ENCODE data around the gene ATAD1. TPM values are rescaled to one million over a fixed set of nuclear protein-coding genes. Genes with fewer than 3 reads are reported as not detected.
A peak's percentile ranks its signal among the peaks of the same experiment; 100 is the strongest.
"Not testable (repeated sequence)": the region's sequence is repeated elsewhere in the genome, so short reads cannot be mapped to it uniquely, and the experiment has no call there.

The ATAD1 gene
- total RNA-seq, 1 donor from 2014 or later = 16.0 TPM

- no peak for DNase-seq (ENCODE audit: low read depth in 2 of 2)
Observed at GRCh38 chr10:87757685-87758084, 60.3 kb downstream of the ATAD1 start.

DNA sequence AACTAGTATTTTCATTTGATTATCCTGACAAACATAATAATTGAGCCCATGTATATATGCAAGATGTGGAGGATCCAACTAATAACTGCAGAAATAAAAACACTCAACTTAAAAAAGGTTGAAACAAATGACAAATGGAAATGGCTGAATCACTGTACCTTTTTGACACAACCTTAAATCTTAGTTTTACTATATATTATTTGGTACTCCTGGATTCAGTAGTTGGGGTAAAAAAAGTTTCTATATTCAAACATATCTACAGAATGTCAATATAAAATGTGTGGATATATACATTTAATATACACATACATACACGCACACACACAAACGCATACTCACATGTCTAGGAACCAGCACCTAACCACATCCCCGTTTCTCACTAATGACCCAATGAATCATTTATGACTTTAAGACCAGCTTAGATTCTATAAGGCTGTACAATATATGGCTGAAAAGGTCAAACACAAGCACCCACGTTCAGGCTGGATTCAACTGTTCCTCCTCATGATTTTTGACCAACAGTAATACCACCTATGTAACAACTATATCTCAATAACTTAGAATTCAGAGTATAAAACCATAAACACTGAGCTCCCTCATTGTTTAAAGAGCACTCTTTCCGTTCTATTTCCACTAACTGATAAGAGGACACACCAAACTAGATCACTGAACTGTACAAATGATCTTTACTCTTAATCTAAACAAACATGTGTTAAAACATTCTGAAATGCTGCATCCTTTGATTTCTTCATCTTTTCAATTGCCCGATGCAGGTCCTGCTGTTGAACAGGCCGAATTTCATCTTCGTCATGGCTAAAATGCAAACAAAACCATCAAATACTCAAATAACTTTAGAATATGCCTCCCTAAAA, 63.8 kb downstream of the ATAD1 start:
- no peak for DNase-seq (ENCODE audit: low read depth in 2 of 2)

DNA sequence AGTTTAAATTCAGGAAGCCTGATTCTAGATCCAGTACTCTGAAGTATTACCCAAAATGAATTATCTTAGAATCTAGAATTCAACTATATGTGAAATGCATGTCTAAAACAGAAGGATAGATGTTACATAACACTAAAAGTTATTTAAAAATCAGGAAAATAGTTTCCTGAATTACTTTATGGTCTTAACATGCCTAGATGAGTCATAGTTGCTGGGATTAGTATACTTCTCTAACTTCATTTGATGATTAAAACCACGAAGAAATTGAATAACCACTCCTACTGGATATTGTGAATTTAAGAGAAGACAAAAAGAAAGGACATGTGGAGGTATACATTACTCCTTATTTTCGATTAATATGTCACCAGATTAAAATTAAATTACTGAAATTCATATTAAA, 65.5 kb downstream of the ATAD1 start:
- DNase-seq (ENCODE audit: low read depth in 2 of 2) = peak in 1 of 2 donors; percentile 36

GRCh38 chr10:87751274-87751673, 66.8 kb downstream of the ATAD1 start:
- no peak for DNase-seq (ENCODE audit: low read depth in 2 of 2)

GRCh38 chr10:87750817-87751216, 67.2 kb downstream of the ATAD1 start:
- no peak for DNase-seq (ENCODE audit: low read depth in 2 of 2)

DNA sequence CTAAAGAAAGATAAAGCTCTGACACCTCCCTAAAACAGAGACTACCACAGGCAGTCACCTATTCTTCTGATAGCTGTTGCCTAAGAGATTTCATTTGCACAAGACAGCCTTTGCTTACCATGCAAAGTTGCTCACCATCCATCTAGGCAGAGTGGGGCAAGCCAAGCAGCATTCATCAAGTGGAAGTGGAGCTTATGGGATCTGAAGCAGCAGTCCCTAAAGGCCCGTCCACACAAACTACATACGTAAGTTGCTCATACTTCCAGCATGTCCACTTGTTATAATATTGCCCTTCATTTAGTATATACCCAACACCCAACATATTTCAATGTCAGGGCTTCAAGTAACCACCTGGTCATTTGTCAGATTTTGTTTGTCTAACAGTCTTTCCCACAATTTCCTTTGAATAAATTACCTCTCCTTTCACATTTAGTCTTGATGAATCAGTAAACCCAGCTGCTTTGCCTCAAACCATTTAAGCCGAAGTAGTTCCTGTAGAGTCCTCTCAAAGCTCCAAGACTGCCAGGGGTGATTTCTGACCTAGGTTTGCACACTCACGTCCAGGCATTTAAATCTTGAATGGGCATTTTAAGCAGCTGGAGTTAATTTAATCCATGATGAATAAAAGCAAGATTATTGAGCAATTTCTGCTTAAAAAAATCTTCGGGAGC, 67.9 kb downstream of the ATAD1 start:
- no peak for DNase-seq (ENCODE audit: low read depth in 2 of 2)

DNA sequence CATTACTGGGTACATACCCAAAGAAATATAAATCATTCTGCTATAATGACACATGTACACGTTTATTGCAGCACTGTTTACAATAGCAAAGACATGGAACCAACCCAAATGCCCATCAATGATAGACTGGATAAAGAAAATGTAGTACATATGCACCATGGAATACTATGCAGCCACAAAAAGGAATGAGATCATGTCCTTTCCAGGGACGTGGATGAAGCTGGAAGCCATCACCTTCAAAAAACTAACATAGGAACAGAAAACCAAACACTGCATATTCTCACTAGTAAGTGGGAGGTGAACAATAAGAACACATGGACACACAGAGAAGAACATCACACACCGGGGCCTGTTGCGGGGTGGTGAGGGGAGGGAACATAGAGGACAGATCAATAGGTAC, 69.8 kb downstream of the ATAD1 start:
- DNase-seq (ENCODE audit: low read depth in 2 of 2) = not testable (repeated sequence)

DNA sequence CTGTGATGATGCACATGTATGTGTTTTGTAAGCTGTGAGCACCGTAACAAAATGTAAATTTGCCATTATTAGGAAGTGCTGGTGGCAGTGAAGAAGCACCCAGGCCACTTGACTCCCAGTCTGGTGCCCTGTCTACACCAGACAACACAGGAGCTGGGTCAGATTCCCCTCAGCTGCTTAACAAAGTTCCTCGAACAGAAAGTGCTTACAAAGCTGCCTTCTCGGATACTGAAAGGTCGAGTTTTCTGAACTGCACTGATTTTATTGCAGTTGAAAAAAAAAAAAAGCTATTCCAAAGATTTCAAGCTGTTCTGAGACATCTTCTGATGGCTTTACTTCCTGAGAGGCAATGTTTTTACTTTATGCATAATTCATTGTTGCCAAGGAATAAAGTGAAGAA, 71.1 kb downstream of the ATAD1 start:
- DNase-seq (ENCODE audit: low read depth in 2 of 2) = no peak

GRCh38 chr10:87744606-87745005, 73.4 kb downstream of the ATAD1 start:
- DNase-seq (ENCODE audit: low read depth in 2 of 2) = no peak

GRCh38 chr10:87742992-87743610, 74.9 kb downstream of the ATAD1 start:
- not testable (repeated sequence) for DNase-seq (ENCODE audit: low read depth in 2 of 2)

DNA sequence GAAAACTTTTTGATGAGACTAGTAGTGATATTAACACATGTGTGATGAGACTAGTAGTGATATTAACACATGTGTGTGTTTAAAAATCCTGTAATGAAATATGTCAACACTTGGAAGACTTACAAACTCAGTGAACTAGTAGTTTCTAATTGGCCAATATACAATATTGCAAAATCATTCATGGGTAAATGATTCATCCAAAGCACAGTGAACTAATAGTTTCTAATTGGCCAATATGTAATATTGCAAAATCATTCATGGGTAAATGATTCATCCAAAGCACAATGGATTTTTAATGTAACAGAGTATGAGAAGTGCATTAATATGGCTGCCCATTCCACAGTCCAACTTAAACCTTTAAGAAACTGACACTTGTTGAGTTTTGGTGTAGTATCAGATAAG, 77.8 kb downstream of the ATAD1 start:
- no peak for DNase-seq (ENCODE audit: low read depth in 2 of 2)

DNA sequence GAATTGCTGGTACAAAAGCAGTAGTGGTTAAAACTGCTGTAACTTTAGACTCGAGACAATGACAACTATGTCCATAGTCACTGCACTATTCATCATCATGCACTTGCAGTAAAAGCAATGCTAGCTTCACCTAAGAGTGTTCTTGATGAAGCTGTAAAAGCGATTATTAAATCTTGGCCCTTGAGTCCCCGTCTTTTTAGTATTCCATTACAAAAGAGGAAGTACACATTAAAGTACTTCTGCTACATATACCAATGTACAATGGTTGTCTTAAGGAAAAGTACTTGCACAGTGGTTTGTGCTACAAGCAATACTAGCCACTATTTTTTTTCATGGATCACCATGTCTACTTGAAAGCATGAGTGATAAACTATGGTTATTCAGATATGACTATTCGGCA, 78.3 kb downstream of the ATAD1 start:
- DNase-seq (ENCODE audit: low read depth in 2 of 2) = no peak

DNA sequence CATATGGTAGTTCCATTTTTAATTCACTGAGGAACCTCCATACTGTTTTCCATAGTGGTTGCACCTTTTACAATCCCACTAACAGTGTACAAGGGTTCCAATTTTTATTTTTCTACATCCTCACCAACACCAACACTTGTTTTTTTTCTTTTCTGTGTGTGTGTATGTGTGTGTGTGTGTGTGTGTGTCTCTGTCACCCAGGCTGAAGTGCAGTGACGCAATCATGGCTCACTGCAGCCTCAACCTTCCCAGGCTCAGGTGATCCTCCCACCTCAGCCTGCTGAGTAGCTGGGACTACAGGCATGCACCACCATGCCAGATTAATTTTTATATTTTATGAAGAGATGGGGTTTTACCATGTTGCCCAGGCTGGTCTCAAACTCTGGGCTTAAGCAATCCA, 79.8 kb downstream of the ATAD1 start:
- not testable (repeated sequence) for DNase-seq (ENCODE audit: low read depth in 2 of 2)

- peak; percentile 46 to 56 for DNase-seq (ENCODE audit: low read depth in 2 of 2)
Observed at GRCh38 chr10:87734987-87735827, 82.8 kb downstream of the ATAD1 start.

- peak in 1 of 2 donors; percentile 45 for DNase-seq (ENCODE audit: low read depth in 2 of 2)
Observed at GRCh38 chr10:87733081-87733480, 84.9 kb downstream of the ATAD1 start.

DNA sequence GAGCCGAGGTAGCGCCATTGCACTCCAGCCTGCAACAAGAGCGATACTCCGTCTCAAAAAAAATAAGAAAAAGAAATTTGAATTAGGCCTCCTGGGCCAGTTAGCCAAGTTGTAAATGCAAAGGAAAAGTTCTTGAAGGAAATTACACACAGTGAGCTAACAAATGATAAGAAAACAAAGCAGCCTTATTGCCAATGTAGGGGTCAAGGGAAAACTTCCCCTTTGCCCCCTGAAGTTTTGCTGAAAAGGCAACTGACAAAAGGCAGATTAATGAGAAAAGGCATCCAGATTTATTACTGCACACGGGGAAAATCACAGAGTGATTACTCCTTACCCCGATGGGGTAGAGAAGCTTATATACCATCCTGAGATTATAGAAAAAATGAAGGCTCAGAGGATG, 88.1 kb downstream of the ATAD1 start:
- no peak for DNase-seq (ENCODE audit: low read depth in 2 of 2)

GRCh38 chr10:87724789-87725188, 93.2 kb downstream of the ATAD1 start:
- DNase-seq (ENCODE audit: low read depth in 2 of 2) = no peak

- peak in 1 of 2 donors; percentile 25 for DNase-seq (ENCODE audit: low read depth in 2 of 2)
Observed at GRCh38 chr10:87723500-87723899, 94.5 kb downstream of the ATAD1 start.

DNA sequence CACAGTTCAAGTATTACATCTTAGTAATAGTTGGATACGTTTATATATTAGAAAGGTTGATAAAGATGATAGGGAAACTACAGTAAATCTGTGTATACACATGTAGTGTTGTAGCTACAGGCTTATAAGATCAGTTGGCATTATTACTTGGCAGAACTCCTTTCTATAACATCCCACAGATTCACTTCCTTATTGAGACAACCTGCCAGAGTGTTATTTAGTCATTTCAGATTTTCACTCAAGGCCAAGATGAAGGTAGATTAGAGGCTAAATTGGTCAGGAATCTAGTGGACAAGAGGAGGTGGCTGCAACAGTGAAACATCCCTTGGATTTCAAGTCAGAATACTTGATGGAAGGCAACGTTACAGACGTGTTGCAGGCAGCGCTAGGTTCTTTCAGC, 95.3 kb downstream of the ATAD1 start:
- DNase-seq (ENCODE audit: low read depth in 2 of 2) = no peak

- peak; percentile 65 for DNase-seq (ENCODE audit: low read depth in 2 of 2)
Observed at GRCh38 chr10:87721781-87722180, 96.2 kb downstream of the ATAD1 start.

DNA sequence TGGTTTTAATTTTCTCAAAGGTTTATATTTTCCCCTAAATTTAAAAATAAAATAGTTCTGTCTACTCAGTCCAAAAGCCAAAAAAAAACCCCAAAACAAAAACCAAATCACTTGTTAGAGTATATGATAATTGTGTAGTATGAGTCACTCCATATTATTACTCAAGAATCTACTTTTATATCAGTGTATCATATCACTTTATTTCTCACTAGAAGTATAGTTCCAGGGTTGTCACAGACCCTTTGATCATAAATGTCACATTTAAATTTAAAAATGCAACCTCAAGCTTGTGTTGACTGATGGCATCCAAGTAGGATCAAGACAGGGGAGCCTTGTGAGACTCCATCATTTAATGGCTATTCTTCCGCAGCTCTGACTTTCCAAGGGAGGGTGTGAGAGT, 97.4 kb downstream of the ATAD1 start:
- DNase-seq (ENCODE audit: low read depth in 2 of 2) = no peak

DNA sequence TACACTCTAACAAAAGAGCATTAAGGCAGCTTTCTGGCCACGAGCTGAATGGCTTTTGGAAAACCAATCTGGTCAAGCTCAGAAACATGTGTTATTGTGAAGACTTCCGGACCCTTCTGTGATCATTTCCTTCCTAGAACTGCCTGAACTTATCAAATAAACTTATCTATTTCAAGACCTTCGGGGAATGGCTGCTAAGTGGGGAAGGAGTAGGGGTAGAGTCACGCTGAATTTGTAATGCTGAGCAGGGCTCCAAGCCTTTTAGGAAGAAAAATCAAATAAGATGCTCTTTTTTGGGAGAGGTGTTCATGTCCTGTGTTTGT, 101.7 kb downstream of the ATAD1 start:
- DNase-seq (ENCODE audit: low read depth in 2 of 2) = peak in 1 of 2 donors; percentile 41
